K562 (cell line): ENCODE results near the gene GALNT7. TPM values are rescaled to one million over a fixed set of nuclear protein-coding genes. Genes with fewer than 3 reads are reported as not detected.

Experiments
- ATAC-seq: fragments of 200-7000 bp; cut with Tn5 transposase; 3 replicates; pipeline ENCODE4 v1.9.1; 2020; ENCODE audit warnings: moderate library complexity
- BruUV-seq: library from RNA; stranded (reverse); fragments of 400-500 nt; replicated peaks from 2 replicates; lab custom pipeline; 2021; lab: Mats Ljungman, UMichigan
- CTCF ChIA-PET: fragments of 300-600 bp; formaldehyde crosslinking; extraction: SDS; loops from one replicate; lab custom pipeline; 2021; ENCODE audit warnings: low intra/inter-chr PET ratio; lab: Yijun Ruan, JAX
- POLR2A ChIA-PET: fragments of 300-600, 350-650 bp; sonication (Branson Sonifier 250); formaldehyde crosslinking; extraction: SDS; loops from one replicate; lab custom pipeline; 2021; ENCODE audit warnings: antibody characterized with exemption, inconsistent platforms; lab: Yijun Ruan, JAX
- DNase-seq, 4 experiments: peaks; one replicate each; pipeline versions ENCODE4 v3.0.0 to v3.0.0-alpha.2; 2011 to 2018; ENCODE audit warnings: low spot score in 3 of 4, mixed read lengths in 3 of 4; ENCODE audit errors: extremely low read depth in 1 of 4
- FAIRE-seq: peaks from 2 replicates; lab custom pipeline; 2011; peaks lifted over from hg19 to GRCh38; lab: Jason Lieb, UNC
- H2AFZ ChIP-seq: 2 replicates; pipeline ENCODE4 v1.6.0; 2011; ENCODE audit warnings: low read depth, low read length, control low read depth, inconsistent platforms
- H3K27ac ChIP-seq: fragments of 200-600 bp; 3 replicates; pipeline ENCODE4 v1.8.0; 2011; ENCODE audit warnings: low read depth, mild to moderate bottlenecking, control low read depth, inconsistent platforms, low read length, moderate library complexity, mixed read lengths; ENCODE audit errors: extremely low read depth
- H3K27me3 ChIP-seq, 2 experiments: fragments of 300-600 bp in 1 of 2; 2 replicates in 1 of 2; 3 replicates in 1 of 2; pipeline versions ENCODE4 v1.6.0 to v1.8.0; 2011; ENCODE audit warnings: inconsistent platforms in 2 of 2, low read length in 2 of 2, mild to moderate bottlenecking in 1 of 2, mixed read lengths in 1 of 2, moderate library complexity in 1 of 2; ENCODE audit not compliant: control insufficient read depth in 2 of 2, insufficient read depth in 2 of 2
- H3K36me3 ChIP-seq: fragments of 300-600 bp; 3 replicates; pipeline ENCODE4 v1.8.0; 2011; ENCODE audit warnings: mild to moderate bottlenecking, low read length, inconsistent platforms; ENCODE audit not compliant: control insufficient read depth, insufficient read depth
- H3K4me1 ChIP-seq, 2 experiments: fragments of 200-600 bp in 1 of 2; replicated peaks in 1 of 2; 2 replicates in 1 of 2; 3 replicates in 1 of 2; pipeline versions ENCODE4 v1.5.1 to v1.8.0; 2011; ENCODE audit warnings: inconsistent platforms in 2 of 2, low read length in 2 of 2, mild to moderate bottlenecking in 1 of 2, mixed read lengths in 1 of 2, moderate library complexity in 1 of 2; ENCODE audit not compliant: control insufficient read depth in 2 of 2, insufficient read depth in 2 of 2
- H3K4me2 ChIP-seq: 2 replicates; pipeline ENCODE4 v1.6.1; 2011; ENCODE audit warnings: low read length, control low read depth, inconsistent platforms, mixed read lengths; ENCODE audit not compliant: insufficient read depth
- H3K4me3 ChIP-seq: fragments of 200-600 bp; sonication (generic), shearing (Covaris generic); 2 replicates; pipeline ENCODE4 v1.5.1; 2016; ENCODE audit warnings: control low read depth, inconsistent platforms
- H3K79me2 ChIP-seq: fragments of 200-600 bp; 3 replicates; pipeline ENCODE4 v1.8.0; 2011; ENCODE audit warnings: low read length, inconsistent platforms; ENCODE audit not compliant: control insufficient read depth, insufficient read depth
- H3K9ac ChIP-seq, 2 experiments: 2 replicates each; pipeline versions ENCODE4 v1.6.0 to v1.6.1; 2011; ENCODE audit warnings: low read depth in 2 of 2, low read length in 2 of 2, control low read depth in 1 of 2, inconsistent platforms in 1 of 2, mild to moderate bottlenecking in 1 of 2, mixed read lengths in 1 of 2; ENCODE audit not compliant: insufficient read depth in 1 of 2
- H3K9me1 ChIP-seq: one replicate; pipeline ENCODE4 v1.6.0; 2011; ENCODE audit warnings: inconsistent platforms, mild to moderate bottlenecking, low read length, moderate library complexity; ENCODE audit not compliant: control insufficient read depth, insufficient read depth
- H3K9me3 ChIP-seq: replicated peaks from 2 replicates; pipeline ENCODE4 v1.5.1; 2011; ENCODE audit warnings: low read depth, low read length, inconsistent platforms; ENCODE audit not compliant: control insufficient read depth, insufficient read depth
- H4K20me1 ChIP-seq: replicated peaks from 2 replicates; pipeline ENCODE4 v1.6.1; 2011; ENCODE audit warnings: low read length, inconsistent platforms, mixed read lengths; ENCODE audit not compliant: control insufficient read depth, insufficient read depth
- FIP1L1 ChIP-seq: fragments of 200-400 bp; formaldehyde crosslinking; IDR thresholded peaks from 2 replicates; pipeline ENCODE4 v1.6.1; 2018; ENCODE audit warnings: mild to moderate bottlenecking, low read depth, low read length; ENCODE audit not compliant: poor library complexity, severe bottlenecking
- ILF3 ChIP-seq: fragments of 450-650 bp; IDR thresholded peaks from 2 replicates; pipeline ENCODE4 v1.6.1; 2018; ENCODE audit warnings: antibody characterized with exemption, mild to moderate bottlenecking, moderate library complexity, borderline replicate concordance
- NELFE ChIP-seq: IDR thresholded peaks from 2 replicates; pipeline ENCODE4 v1.6.1; 2011; ENCODE audit warnings: mild to moderate bottlenecking; ENCODE audit not compliant: insufficient read depth, insufficient read length
- NONO ChIP-seq, 2 experiments: fragments of 200-400 bp in 1 of 2; fragments of 450-650 bp in 1 of 2; formaldehyde crosslinking in 1 of 2; IDR thresholded peaks; 2 replicates each; pipeline ENCODE4 v1.6.1; 2017; ENCODE audit warnings: low read depth in 2 of 2, mild to moderate bottlenecking in 2 of 2, moderate library complexity in 2 of 2, low read length in 1 of 2
- OTX1 ChIP-seq: fragments of 450-650 bp; formaldehyde crosslinking; IDR thresholded peaks from 2 replicates; pipeline ENCODE4 v1.4.0; 2022; ENCODE audit warnings: mild to moderate bottlenecking
- POLR3A ChIP-seq: IDR thresholded peaks from 2 replicates; pipeline ENCODE4 v1.6.1; 2011; ENCODE audit warnings: borderline replicate concordance, mild to moderate bottlenecking, moderate library complexity; ENCODE audit not compliant: insufficient read length, insufficient read depth; ENCODE audit errors: extremely low read depth
- TAF15 ChIP-seq: fragments of 200-400 bp; formaldehyde crosslinking; IDR thresholded peaks from 2 replicates; pipeline ENCODE4 v1.6.1; 2017; ENCODE audit warnings: mild to moderate bottlenecking, low read depth, low read length, moderate library complexity
- TBP ChIP-seq: optimal IDR thresholded peaks from 2 replicates; pipeline ENCODE3; 2011; ENCODE audit warnings: low read depth, low read length, improper control_type of control experiment
- TCF7L2 ChIP-seq: fragments of 150-350 bp; IDR thresholded peaks from 2 replicates; pipeline ENCODE4 v1.6.1; 2016; ENCODE audit warnings: low read depth, mild to moderate bottlenecking, low read length, moderate library complexity
- ZBTB8A ChIP-seq: fragments of 450-650 bp; IDR thresholded peaks from 2 replicates; pipeline ENCODE4 v1.6.1; 2018; ENCODE audit warnings: mild to moderate bottlenecking, moderate library complexity; ENCODE audit not compliant: partially characterized antibody
- ZNF311 ChIP-seq: fragments of 250-450 bp; sonication (Bioruptor Pico); IDR thresholded peaks from 2 replicates; pipeline ENCODE4 v1.4.0; 2020; ENCODE audit warnings: mild to moderate bottlenecking, moderate library complexity
- ZNF316 ChIP-seq: fragments of 450-650 bp; IDR thresholded peaks from 2 replicates; pipeline ENCODE4 v1.6.1; 2016
- ZNF766 ChIP-seq: fragments of 200-800 bp; sonication (Bioruptor generic); conservative IDR thresholded peaks from 2 replicates; pipeline ENCODE4 v1.6.1; 2016; ENCODE audit warnings: missing genetic modification characterization, missing compliant biosample characterization
- ZNF79 ChIP-seq: fragments of 250-450 bp; sonication (Bioruptor Pico); IDR thresholded peaks from 2 replicates; pipeline ENCODE4 v1.4.0; 2020; ENCODE audit warnings: low read depth, mild to moderate bottlenecking, moderate library complexity
- WGBS: fragments of 100-300 bp; shearing (Covaris generic); methylation state at CpG from one replicate; pipeline ENCODE4 v1.1.6; 2016; ENCODE audit warnings: low coverage, mixed read lengths; ENCODE audit not compliant: insufficient coverage; ENCODE audit errors: missing lambda C conversion rate; 5-methylcytosine and 5-hydroxymethylcytosine counted together
- in situ Hi-C: fragments of 300-500 bp; cut with MboI; formaldehyde crosslinking; loops from 4 replicates; pipeline ENCODE4 v1.15.0; 2018; ENCODE audit warnings: inconsistent platforms, mixed read lengths
- intact Hi-C: fragments of 100-400 bp; cut with micrococcal nuclease; formaldehyde crosslinking; loops from 2 replicates; pipeline ENCODE4 v1.14.2; 2022
- polyA plus RNA-seq, 8 experiments: library from polyadenylated mRNA; depleted of rRNA in 4 of 8; stranded (reverse) in 5 of 8; unstranded in 3 of 8; fragments of >200 nt; fragmentation: Nextera tagmentation in 2 of 8; fragmentation: Illumina TruSeq in 1 of 8; extraction: Ambion mirVana in 2 of 8; extraction: Trizol in 1 of 8; gene quantifications; 2 replicates each; pipeline versions ENCODE4 v1.2.1 to v1.2.3, GENCODE V29; 2011 to 2014; ENCODE audit warnings: inconsistent platforms in 1 of 8, missing spikeins in 1 of 8
- total RNA-seq, 7 experiments: library from RNA; depleted of rRNA in 6 of 7; stranded (reverse); fragments of >200 nt in 6 of 7; fragmentation: Illumina TruSeq in 2 of 7; extraction: Trizol in 2 of 7; gene quantifications; 2 replicates each; pipeline versions ENCODE4 v1.2.1 to v1.2.3, GENCODE V29; 2011 to 2021; ENCODE audit warnings: low replicate concordance in 1 of 7
- TF ChIP-seq, protein P1 (sequence below): fragments of 450-650 bp; IDR thresholded peaks from 2 replicates; pipeline ENCODE4 v1.6.1; 2017; ENCODE audit warnings: mild to moderate bottlenecking, moderate library complexity
- TF ChIP-seq, protein P2 (sequence below): fragments of 450-650 bp; IDR thresholded peaks from 2 replicates; pipeline ENCODE4 v1.6.1; 2014; ENCODE audit warnings: low read depth, mild to moderate bottlenecking, moderate library complexity, borderline replicate concordance
- TF ChIP-seq, protein P3 (sequence below): fragments of 450-650 bp; IDR thresholded peaks from 2 replicates; pipeline ENCODE4 v1.6.1; 2018; ENCODE audit warnings: mild to moderate bottlenecking, low read depth; ENCODE audit not compliant: partially characterized antibody
- TF ChIP-seq, protein P4 (sequence below): sonication (generic); formaldehyde crosslinking; IDR thresholded peaks from 2 replicates; pipeline ENCODE4 v1.8.0; 2022; ENCODE audit warnings: missing genetic modification reagents, mild to moderate bottlenecking, borderline replicate concordance

GALNT7 gene
- total and polyA plus RNA-seq, 9 of the 15 experiments (the other 6 are each of a cell fraction or from before 2014, with no cell fraction given) = 16.7 to 38.7 (median 31.1) TPM

DNA sequence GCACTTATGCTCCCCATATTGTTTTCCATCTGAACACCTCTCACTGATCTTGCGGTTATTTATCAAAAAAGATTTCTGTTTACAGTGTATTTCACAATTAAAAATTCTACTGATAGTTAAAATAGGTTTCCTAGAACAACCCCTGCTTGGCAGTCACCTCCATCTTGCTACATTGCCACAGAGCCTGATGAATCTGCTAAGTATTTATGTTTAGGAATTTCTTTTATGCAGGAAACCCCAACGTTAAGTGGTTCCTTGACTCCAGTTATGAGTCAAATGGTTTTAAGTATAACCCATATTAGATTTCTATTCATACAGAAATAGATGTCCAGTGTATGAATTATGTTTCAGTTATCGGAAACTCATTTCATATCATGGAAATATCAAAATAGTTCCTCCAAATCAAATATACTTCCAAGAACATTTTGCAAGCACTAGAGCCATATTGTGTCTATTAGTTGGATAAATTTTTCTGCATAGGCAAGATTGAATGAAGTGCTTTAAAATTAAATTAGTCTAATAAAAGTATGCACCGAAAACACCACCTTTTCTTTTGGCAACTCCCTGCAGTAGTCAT is 20.6 kb downstream of the GALNT7 start:
- Histone ChIP-seq H3K9me3 (no peaks in the 10 kb centered on the region), H3K27me3 (no peaks in the 10 kb centered on the region), H3K9me1 (no peaks in the 10 kb centered on the region), H3K4me1 (peaks cover 6 to 30% of the 10 kb centered on the region in 2 experiments), H3K79me2 (peaks cover 91% of the 10 kb centered on the region), H3K27ac (no peak overlapping the region), H3K4me3 (no peak overlapping the region), H2AFZ (peak overlapping the region; percentile 28; the same call in 1 of the 2 replicates), H3K36me3 (0 out of 3 replicates have a peak, but pooled peaks cover 2% of the 10 kb centered on the region), H3K4me2 (no peak overlapping the region), H3K9ac (no peak overlapping the region), H4K20me1 (no peaks in the 10 kb centered on the region)
- ChIA-PET CTCF (no interaction called here), POLR2A (no interaction called here)
- in situ Hi-C loops = no loop called here
- WGBS = 55% methylated on average over 4 of the region's 4 CpGs
- intact Hi-C loops = no loop called here
- DNase-seq (no peak), ATAC-seq (no peak), FAIRE-seq (no peak)
- no TSS peak for BruUV-seq
- TF ChIP-seq NONO (IDR thresholded peaks at IDR 0.05; ENCODE audit: low read depth in 2 of 2, low read length in 1 of 2) = no peak
- TF ChIP-seq TCF7L2 = no peak
- TF ChIP-seq TBP = no peak
- TF ChIP-seq OTX1 (CRISPR knock-in tag) = no peak
- no peak for TF ChIP-seq ILF3
- TF ChIP-seq, protein P1, sequence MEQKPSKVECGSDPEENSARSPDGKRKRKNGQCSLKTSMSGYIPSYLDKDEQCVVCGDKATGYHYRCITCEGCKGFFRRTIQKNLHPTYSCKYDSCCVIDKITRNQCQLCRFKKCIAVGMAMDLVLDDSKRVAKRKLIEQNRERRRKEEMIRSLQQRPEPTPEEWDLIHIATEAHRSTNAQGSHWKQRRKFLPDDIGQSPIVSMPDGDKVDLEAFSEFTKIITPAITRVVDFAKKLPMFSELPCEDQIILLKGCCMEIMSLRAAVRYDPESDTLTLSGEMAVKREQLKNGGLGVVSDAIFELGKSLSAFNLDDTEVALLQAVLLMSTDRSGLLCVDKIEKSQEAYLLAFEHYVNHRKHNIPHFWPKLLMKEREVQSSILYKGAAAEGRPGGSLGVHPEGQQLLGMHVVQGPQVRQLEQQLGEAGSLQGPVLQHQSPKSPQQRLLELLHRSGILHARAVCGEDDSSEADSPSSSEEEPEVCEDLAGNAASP = no peak
- TF ChIP-seq POLR3A = no peak
- no peak for TF ChIP-seq NELFE
- no peak for TF ChIP-seq ZNF316
- no peak for TF ChIP-seq ZBTB8A
- TF ChIP-seq FIP1L1 = no peak
- TF ChIP-seq, protein P2, sequence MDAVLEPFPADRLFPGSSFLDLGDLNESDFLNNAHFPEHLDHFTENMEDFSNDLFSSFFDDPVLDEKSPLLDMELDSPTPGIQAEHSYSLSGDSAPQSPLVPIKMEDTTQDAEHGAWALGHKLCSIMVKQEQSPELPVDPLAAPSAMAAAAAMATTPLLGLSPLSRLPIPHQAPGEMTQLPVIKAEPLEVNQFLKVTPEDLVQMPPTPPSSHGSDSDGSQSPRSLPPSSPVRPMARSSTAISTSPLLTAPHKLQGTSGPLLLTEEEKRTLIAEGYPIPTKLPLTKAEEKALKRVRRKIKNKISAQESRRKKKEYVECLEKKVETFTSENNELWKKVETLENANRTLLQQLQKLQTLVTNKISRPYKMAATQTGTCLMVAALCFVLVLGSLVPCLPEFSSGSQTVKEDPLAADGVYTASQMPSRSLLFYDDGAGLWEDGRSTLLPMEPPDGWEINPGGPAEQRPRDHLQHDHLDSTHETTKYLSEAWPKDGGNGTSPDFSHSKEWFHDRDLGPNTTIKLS = no peak
- TF ChIP-seq ZNF766 (CRISPR knock-in tag) = no peak
- TF ChIP-seq, protein P3, sequence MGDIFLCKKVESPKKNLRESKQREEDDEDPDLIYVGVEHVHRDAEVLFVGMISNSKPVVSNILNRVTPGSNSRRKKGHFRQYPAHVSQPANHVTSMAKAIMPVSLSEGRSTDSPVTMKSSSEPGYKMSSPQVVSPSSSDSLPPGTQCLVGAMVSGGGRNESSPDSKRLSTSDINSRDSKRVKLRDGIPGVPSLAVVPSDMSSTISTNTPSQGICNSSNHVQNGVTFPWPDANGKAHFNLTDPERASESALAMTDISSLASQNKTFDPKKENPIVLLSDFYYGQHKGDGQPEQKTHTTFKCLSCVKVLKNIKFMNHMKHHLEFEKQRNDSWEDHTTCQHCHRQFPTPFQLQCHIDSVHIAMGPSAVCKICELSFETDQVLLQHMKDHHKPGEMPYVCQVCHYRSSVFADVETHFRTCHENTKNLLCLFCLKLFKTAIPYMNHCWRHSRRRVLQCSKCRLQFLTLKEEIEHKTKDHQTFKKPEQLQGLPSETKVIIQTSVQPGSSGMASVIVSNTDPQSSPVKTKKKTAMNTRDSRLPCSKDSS = no peak
- TF ChIP-seq ZNF79 = no peak
- no peak for TF ChIP-seq ZNF311 (CRISPR knock-in tag)
- TF ChIP-seq, protein P4, sequence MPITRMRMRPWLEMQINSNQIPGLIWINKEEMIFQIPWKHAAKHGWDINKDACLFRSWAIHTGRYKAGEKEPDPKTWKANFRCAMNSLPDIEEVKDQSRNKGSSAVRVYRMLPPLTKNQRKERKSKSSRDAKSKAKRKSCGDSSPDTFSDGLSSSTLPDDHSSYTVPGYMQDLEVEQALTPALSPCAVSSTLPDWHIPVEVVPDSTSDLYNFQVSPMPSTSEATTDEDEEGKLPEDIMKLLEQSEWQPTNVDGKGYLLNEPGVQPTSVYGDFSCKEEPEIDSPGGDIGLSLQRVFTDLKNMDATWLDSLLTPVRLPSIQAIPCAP (CRISPR knock-in tag) = no peak
- TF ChIP-seq TAF15 = no peak
